Skeletal muscle satellite cell (primary cell): ENCODE measurements around the gene IL11. TPM values are rescaled to one million over a fixed set of nuclear protein-coding genes. Genes with fewer than 3 reads are reported as not detected.
A peak's percentile ranks its signal among the peaks of the same experiment; 100 is the strongest.
"Not testable (repeated sequence)": the region's sequence is repeated elsewhere in the genome, so short reads cannot be mapped to it uniquely, and the experiment has no call there.

Experiments used
- H3K27me3 ChIP-seq: 2 replicates; pipeline ENCODE4 v1.7.0; 2013; ENCODE audit warnings: low read length; ENCODE audit not compliant: control insufficient read depth, insufficient read depth
- H3K36me3 ChIP-seq: 2 replicates; pipeline ENCODE4 v1.7.0; 2013; ENCODE audit warnings: mild to moderate bottlenecking, control low read depth, low read length; ENCODE audit not compliant: insufficient read depth
- H3K4me1 ChIP-seq: 2 replicates; pipeline ENCODE4 v1.7.0; 2013; ENCODE audit warnings: low read length; ENCODE audit not compliant: control insufficient read depth, insufficient read depth
- H3K4me2 ChIP-seq: 2 replicates; pipeline ENCODE4 v1.7.0; 2013; ENCODE audit warnings: mild to moderate bottlenecking, low read length
- H3K4me3 ChIP-seq: 2 replicates; pipeline ENCODE4 v1.7.0; 2013; ENCODE audit warnings: low read length
- H3K9ac ChIP-seq: 2 replicates; pipeline ENCODE4 v1.7.0; 2013; ENCODE audit warnings: mild to moderate bottlenecking, low read depth, low read length, moderate library complexity
- H3K9me3 ChIP-seq: replicated peaks from 2 replicates; pipeline ENCODE4 v1.7.0; 2013; ENCODE audit warnings: mild to moderate bottlenecking, control low read depth, low read length
- total RNA-seq: library from RNA; depleted of rRNA; stranded (reverse); fragments of >200 nt; gene quantifications from 2 replicates; pipeline ENCODE4 v1.2.3, GENCODE V29; 2012; rRNA removed

IL11 gene
- 1.0 and 6.8 TPM in 2 replicates for total RNA-seq

DNA sequence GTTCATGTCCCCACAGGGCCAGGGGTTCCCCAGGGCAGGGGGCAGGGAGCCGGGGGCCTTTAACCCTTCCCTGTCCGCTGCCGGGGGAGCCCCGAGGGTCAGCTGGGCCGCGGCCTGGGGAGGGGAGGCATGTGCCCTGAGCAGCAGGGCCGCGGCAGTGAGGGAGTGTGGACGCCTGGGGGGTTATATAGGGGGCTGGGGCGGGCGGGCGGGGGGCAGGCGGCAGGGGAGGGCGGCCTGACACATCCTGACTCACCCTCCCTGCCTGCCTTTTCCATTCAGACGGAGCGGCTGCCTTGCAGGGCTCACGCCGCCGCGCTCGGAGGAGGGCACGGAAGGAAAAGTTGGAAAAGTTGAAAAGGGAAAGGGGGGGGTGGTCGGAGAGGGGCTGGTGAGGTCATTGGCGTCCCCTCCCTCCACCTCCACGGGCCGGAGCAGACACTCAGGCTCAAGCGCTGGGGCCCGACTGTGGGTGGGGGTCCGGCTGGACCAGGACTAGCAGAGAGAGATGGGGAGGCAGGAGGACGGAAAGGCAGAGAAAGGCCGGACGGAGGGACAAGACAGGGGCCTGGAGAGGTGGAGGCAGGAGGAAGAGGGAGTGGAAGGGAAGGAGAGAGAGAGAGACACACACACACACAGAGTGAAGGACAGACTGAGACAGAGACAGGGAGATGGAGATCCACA, at the start of gene IL11:
Gene IL11, minus strand, starts transcription at position 159 of the 684 bp plus-strand sequence. Its CDS starts 153 bp downstream, at position 6.
- Histone ChIP-seq H3K9ac (peak within 1 kb of the TSS; percentile 78), H3K27me3 (no peaks in the 10 kb centered on the region), H3K9me3 (no peaks in the 10 kb centered on the region), H3K36me3 (no peaks in the 10 kb centered on the region), H3K4me3 (peak within 1 kb of the TSS; percentile 87), H3K4me2 (peak within 1 kb of the TSS; percentile 99), H3K4me1 (peaks cover 29% of the 10 kb centered on the region)

DNA sequence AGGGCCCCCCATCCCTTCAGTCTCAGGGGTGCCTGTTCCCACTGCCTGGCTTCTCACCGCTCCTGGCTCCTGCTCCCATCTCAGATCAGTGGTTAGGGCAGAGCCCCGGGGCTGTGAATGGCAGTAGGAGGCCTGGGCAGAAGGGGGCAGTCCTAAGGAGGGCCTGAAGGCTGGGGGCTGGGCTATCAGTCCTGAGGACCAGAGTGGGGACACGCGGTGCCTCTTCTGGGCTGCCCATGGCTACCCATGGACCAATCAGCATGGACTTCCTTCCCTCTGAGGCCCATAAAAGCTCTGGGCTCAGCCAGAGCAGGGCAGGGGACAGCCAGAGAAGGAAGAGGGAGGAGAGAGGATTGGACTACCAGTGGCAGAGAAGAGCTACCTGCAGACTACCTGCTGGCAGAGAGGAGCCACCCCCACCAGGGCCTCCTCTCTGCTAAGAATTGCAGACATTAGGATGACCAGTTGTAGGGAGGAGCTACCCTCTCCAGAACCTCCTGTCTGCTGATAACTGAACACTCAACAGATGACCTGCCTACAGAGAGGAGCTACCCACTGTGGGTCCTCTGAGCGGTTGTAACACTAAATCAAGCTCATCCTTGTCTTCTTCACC, 49.5 kb upstream of the IL11 start:
- H3K9ac ChIP-seq: no peak overlapping the region
- H3K4me3 ChIP-seq: no peak overlapping the region
- no peaks in the 10 kb centered on the region for H3K9me3 ChIP-seq
- no peaks in the 10 kb centered on the region for H3K36me3 ChIP-seq
- no peak overlapping the region for H3K4me2 ChIP-seq
- no peaks in the 10 kb centered on the region for H3K4me1 ChIP-seq
- H3K27me3 ChIP-seq: peaks cover 30% of the 10 kb centered on the region

DNA sequence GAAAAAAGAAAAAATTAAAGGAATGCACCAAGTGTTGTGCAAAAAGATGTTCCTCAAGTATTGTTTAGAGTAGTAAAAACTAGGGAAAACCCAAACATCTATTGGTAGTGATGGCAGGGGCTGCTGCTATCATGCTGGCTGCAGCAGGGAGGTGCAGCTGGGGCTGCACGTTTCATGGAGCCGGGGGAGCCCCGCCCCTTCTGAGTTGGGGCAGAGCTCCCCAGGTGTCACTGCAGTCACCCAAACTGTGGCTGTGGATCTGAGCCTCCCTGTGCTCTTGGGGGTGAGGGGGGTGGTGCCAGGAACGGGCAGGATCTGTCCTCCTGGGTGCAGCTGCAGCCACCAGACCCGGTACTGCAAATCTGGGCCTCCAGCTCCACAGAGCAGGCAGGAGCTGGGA, 48.8 kb upstream of the IL11 start:
- Histone ChIP-seq H3K36me3 (no peaks in the 10 kb centered on the region), H3K4me3 (no peak overlapping the region), H3K9ac (no peak overlapping the region), H3K27me3 (peaks cover 26% of the 10 kb centered on the region), H3K4me2 (no peak overlapping the region), H3K9me3 (no peaks in the 10 kb centered on the region), H3K4me1 (no peaks in the 10 kb centered on the region)

DNA sequence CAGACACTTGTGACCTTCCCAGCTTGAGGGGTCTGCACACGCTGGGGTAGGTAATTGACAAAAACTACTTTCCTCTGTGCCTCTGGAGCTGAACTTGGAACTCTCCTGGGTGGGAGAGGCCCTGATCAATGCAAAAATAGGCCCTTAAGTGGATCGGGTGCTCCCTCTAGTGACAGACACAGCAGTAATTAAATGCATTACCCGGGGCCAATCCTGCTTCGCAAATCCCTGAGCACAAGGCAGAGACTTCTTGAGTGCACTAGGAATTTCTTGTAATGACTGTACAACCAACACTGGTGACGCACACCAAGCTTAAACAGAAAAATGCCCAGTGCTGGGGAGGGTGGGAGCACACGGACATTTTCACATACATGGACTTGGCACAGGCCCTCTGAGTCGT, 47.9 kb upstream of the IL11 start:
- Histone ChIP-seq H3K9ac (no peak overlapping the region), H3K4me2 (no peak overlapping the region), H3K36me3 (no peaks in the 10 kb centered on the region), H3K27me3 (peaks cover 19% of the 10 kb centered on the region), H3K4me1 (no peaks in the 10 kb centered on the region), H3K9me3 (no peaks in the 10 kb centered on the region), H3K4me3 (no peak overlapping the region)

DNA sequence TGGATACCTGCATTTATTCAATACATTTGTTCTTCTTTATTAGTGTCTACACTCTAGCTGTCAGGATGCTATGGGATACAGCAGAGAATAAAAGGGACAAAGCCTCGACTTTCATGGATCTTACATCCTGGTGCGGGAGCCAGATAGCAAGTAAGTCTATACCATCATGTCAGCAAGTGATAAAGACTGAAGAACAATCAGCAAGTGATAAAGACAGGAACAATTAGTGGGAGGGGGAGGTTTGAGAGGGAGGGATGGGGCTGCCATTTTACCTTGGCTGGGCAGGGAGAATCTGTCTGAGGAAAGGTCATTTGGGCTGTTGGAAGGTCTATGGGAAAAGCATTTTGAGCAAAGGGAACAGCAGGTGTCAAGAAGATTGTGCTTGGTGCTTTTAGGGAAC, 39.9 kb upstream of the IL11 start:
- H3K36me3 ChIP-seq: peaks cover 14% of the 10 kb centered on the region
- peaks cover 21% of the 10 kb centered on the region for H3K4me1 ChIP-seq
- H3K9ac ChIP-seq: no peak overlapping the region
- no peaks in the 10 kb centered on the region for H3K9me3 ChIP-seq
- H3K27me3 ChIP-seq: no peaks in the 10 kb centered on the region
- H3K4me2 ChIP-seq: no peak overlapping the region
- no peak overlapping the region for H3K4me3 ChIP-seq

DNA sequence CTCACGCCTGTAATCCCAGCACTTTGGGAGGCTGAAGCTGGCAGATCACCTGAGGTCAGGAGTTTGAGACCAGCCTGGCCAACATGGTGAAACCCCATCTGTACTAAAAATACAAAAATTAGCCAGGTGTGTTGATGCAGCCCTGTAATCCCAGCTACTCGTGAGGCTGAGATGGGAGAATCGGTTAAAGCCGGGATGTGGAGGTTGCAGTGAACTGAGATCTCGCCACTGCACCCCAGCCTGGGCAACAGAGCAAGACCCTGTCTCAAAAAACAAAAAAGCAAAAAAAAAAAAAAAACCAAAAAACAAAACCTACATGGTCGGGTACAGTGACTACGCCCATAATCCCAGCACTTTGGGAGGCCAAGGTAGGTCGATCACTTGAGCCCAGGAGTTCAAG, 38.9 kb upstream of the IL11 start:
- H3K27me3 ChIP-seq, H3K4me2 ChIP-seq, H3K9ac ChIP-seq, H3K4me3 ChIP-seq, H3K9me3 ChIP-seq: not testable (repeated sequence)
- H3K36me3 ChIP-seq: peaks cover 19% of the 10 kb centered on the region
- H3K4me1 ChIP-seq: peaks cover 21% of the 10 kb centered on the region

DNA sequence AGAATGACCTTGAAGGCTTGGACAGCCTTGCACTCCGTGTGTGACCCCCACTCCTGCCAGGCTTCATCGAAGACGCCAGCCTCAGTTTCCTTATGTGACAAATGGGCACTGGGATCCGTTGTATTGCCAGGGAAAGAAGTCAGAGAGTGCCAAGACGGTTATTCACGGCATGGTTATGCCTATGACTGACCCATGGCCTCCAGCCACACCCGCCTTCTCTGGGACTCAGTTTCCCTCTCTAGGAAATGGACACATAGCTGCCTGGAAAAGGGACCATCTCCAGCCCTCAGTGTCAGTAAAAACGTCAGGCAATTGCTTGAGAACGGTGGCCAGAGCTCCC, 38.2 kb upstream of the IL11 start:
- H3K27me3 ChIP-seq: no peaks in the 10 kb centered on the region
- no peaks in the 10 kb centered on the region for H3K9me3 ChIP-seq
- peaks cover 21% of the 10 kb centered on the region for H3K4me1 ChIP-seq
- peak overlapping the region; percentile 76 for H3K4me2 ChIP-seq
- peak overlapping the region; percentile 65 for H3K4me3 ChIP-seq
- H3K9ac ChIP-seq: peak overlapping the region; percentile 67
- H3K36me3 ChIP-seq: peaks cover 23% of the 10 kb centered on the region

DNA sequence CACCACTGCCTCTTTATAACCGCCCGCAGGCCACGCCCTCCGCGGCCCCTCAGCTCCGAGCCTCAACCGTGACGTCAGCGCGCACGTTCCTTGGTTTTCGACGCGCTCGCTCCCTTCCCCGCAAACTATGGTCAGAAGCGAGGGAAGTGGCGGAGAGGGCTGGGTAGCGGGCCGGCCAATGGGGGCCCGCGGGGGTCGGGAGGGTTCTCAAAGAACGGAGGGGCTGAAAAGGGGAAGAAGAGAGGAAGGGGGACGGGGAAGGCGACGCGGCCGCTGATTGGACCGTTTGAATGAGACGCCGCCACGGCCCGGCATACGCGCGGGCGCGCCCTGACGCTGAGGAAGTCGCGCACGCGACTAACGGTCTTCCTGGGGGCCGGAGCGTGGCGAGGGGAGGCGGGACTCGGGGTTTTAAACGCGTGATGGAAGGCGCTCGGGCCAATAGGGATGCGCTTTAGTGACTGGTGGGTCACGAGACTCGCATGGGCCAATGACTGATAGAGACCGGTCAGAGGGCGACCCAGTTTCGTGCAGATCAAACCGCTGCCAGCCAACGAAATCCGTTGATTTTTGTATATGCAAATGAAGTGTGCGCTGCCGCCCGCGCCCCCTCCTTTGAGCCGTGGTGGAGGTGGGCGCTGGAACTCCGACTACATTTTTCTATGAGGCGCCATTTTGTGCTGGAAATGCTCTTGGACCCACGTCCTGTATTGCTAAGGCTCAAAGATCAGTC, 37.7 kb upstream of the IL11 start:
- Histone ChIP-seq H3K36me3 (peaks cover 28% of the 10 kb centered on the region), H3K4me1 (peaks cover 21% of the 10 kb centered on the region), H3K9ac (peak overlapping the region; percentile 99), H3K27me3 (no peaks in the 10 kb centered on the region), H3K9me3 (no peaks in the 10 kb centered on the region), H3K4me3 (peak overlapping the region; percentile 94), H3K4me2 (peak overlapping the region; percentile 80)

DNA sequence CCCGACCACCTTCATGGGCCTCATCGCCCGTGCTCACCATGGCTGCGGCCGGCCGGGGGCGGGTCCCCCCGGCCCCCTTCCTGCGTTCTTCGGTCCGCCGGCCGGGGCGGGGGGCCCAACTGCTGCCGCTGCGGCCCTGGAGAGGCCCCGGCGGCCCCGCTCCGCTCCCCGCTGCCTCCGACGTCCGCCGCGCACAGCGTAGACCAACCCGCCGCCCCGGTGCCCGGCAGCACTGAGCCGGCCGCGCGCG, 37.2 kb upstream of the IL11 start, which contains the start of gene UBE2S:
Gene UBE2S, minus strand, starts transcription at position 239 of the 250 bp plus-strand sequence. Its CDS starts 199 bp downstream, at position 40.
- not testable (repeated sequence) for H3K9me3 ChIP-seq, H3K27me3 ChIP-seq
- peak within 1 kb of the TSS; percentile 94 for H3K4me3 ChIP-seq
- peaks cover 33% of the 10 kb centered on the region for H3K36me3 ChIP-seq
- H3K4me2 ChIP-seq: peak within 1 kb of the TSS; percentile 80
- H3K4me1 ChIP-seq: peaks cover 21% of the 10 kb centered on the region
- H3K9ac ChIP-seq: peak within 1 kb of the TSS; percentile 99

DNA sequence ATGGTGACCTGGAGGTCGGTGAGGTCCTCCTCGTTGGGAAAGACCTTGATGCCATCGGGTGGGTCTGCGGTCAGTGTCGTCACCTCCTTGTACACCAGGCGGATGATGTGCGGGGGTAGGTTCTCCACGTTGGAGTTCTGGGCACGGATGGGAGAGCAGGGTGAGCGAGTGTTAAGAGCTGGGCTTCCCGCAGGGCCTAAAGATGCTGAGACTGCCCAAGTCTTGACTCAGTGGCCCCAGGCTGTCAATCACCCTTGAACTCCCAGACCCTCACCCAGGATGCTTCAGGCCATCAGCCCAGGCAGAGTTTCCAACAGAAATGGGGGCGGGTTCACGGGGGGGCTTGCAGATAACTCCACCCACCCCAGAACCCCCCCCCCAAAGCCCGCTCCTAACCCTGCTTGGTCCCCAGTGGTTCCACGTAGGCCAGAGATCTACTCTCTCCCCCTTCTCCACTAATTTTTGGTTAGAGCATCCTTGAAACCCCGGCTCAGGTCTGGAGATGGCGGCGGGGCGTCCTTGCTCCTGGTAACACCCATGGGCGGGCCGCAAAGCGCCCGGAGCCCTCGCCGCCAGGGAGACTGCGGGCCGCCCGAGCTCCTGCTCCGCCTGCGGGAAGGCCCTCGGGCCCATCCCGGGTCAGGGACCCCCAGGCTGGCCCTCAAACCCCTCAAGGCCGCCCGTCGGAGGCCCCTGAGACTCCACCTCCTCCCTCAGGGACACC, 36.7 kb upstream of the IL11 start:
- H3K9me3 ChIP-seq: no peaks in the 10 kb centered on the region
- peak overlapping the region; percentile 80 for H3K4me2 ChIP-seq
- peak overlapping the region; percentile 94 for H3K4me3 ChIP-seq
- H3K27me3 ChIP-seq: no peaks in the 10 kb centered on the region
- peaks cover 21% of the 10 kb centered on the region for H3K4me1 ChIP-seq
- peak overlapping the region; percentile 99 for H3K9ac ChIP-seq
- H3K36me3 ChIP-seq: peaks cover 38% of the 10 kb centered on the region

DNA sequence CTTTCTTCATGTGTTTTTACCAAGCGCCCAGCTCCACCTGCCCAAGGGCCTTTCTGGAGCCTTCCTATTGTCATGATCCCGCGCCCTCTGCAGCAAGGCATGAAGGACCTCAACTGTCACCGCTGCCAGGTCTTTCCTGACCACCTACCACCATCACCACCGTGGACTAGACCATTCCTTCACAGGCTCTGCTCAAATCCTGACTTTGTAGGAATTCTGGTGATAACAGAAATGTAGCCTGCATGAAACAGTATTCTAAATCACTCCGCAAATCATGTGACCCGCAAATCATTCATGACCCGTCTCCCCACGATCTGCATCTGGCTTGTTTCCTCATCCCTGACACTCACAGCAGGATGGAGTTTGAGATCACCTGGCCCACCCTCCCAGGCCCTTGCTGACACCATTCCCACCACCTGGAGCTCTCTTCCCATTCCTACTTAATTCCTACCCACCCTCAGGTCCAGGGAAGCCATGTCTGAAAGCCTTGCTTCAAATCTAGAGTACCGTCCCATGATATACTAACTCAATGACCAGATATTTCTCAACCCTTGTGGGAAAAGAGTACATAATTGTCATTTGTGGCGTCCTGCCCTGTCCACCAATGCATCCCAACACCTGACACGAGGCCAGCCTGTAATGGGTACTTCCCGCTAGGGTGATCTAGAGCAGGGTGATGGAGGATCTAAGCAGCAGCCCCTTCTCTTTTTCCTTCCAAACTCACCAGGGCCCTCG, 36.0 kb upstream of the IL11 start:
- Histone ChIP-seq H3K9me3 (no peaks in the 10 kb centered on the region), H3K36me3 (peaks cover 43% of the 10 kb centered on the region), H3K4me2 (peak overlapping the region; percentile 80), H3K27me3 (no peaks in the 10 kb centered on the region), H3K4me3 (peak overlapping the region; percentile 94), H3K9ac (peak overlapping the region; percentile 99), H3K4me1 (peaks cover 21% of the 10 kb centered on the region)
